ENCODE results near the gene OSBPL3.

The OSBPL3 gene

GRCh38 chr7:24778543-24779282 lies 201.3 kb downstream of the OSBPL3 start:
- TF ChIP-seq REST (IDR thresholded peaks at IDR 0.05; ENCODE audit: low read depth) = no peak
- no peak for TF ChIP-seq EP300 (IDR thresholded peaks at IDR 0.05; ENCODE audit: borderline replicate concordance)
- no peak for TF ChIP-seq TAF1 (IDR thresholded peaks at IDR 0.05; ENCODE audit: low read depth)
- no peak for TF ChIP-seq NFIC (IDR thresholded peaks at IDR 0.05)
- no peak for TF ChIP-seq YY1 (IDR thresholded peaks at IDR 0.05; ENCODE audit: low read depth)
- no peak for TF ChIP-seq TEAD4 (IDR thresholded peaks at IDR 0.05)
- no peak for TF ChIP-seq ZBTB7A (IDR thresholded peaks at IDR 0.05; ENCODE audit: low read depth)
- TF ChIP-seq CREB1 (IDR thresholded peaks at IDR 0.05; ENCODE audit: low read depth) = no peak
- TF ChIP-seq, protein P1, sequence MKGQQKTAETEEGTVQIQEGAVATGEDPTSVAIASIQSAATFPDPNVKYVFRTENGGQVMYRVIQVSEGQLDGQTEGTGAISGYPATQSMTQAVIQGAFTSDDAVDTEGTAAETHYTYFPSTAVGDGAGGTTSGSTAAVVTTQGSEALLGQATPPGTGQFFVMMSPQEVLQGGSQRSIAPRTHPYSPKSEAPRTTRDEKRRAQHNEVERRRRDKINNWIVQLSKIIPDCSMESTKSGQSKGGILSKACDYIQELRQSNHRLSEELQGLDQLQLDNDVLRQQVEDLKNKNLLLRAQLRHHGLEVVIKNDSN (IDR thresholded peaks at IDR 0.05) = no peak
- no peak for TF ChIP-seq CEBPB (IDR thresholded peaks at IDR 0.05)
- no peak for TF ChIP-seq MAX (IDR thresholded peaks at IDR 0.05)
- TF ChIP-seq TCF12 (IDR thresholded peaks at IDR 0.05; ENCODE audit: low read depth) = no peak
- TF ChIP-seq RAD21 (IDR thresholded peaks at IDR 0.05; ENCODE audit: low read depth) = no peak
- TF ChIP-seq FOXM1 (IDR thresholded peaks at IDR 0.05; ENCODE audit: borderline replicate concordance, low read depth) = no peak
- TF ChIP-seq EGR1 (IDR thresholded peaks at IDR 0.05) = no peak

DNA sequence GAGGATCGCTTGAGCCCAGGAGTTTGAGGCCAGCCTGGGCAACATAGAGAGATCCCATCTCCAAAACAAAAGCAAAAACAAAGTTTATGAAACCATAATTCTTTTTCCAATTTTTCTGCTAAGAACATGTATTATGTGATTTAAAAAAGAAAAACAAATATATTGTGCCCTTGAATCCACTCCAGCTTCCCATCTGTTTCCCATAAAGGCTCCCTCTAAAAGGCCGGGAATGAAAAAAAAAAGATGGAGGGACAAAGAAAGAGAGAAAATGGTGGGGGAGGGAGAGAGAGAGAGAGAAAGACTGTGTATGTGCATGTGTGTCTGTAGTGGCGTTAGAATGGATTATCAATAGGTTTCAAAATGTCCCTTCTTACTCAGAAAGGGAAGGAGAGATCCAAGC lies 202.2 kb downstream of the OSBPL3 start:
- TF ChIP-seq, protein P1 (IDR thresholded peaks at IDR 0.05) = no peak
- TF ChIP-seq EGR1 (IDR thresholded peaks at IDR 0.05) = no peak
- no peak for TF ChIP-seq RAD21 (IDR thresholded peaks at IDR 0.05; ENCODE audit: low read depth)
- TF ChIP-seq TEAD4 (IDR thresholded peaks at IDR 0.05) = no peak
- TF ChIP-seq EP300 (IDR thresholded peaks at IDR 0.05; ENCODE audit: borderline replicate concordance) = no peak
- TF ChIP-seq NFIC (IDR thresholded peaks at IDR 0.05) = no peak
- no peak for TF ChIP-seq FOXM1 (IDR thresholded peaks at IDR 0.05; ENCODE audit: borderline replicate concordance, low read depth)
- TF ChIP-seq CREB1 (IDR thresholded peaks at IDR 0.05; ENCODE audit: low read depth) = no peak

GRCh38 chr7:24773646-24774045 lies 206.3 kb downstream of the OSBPL3 start:
- no peak for TF ChIP-seq ZBTB7A (IDR thresholded peaks at IDR 0.05; ENCODE audit: low read depth)
- TF ChIP-seq, protein P1 (IDR thresholded peaks at IDR 0.05) = no peak

- TF ChIP-seq EGR1 (IDR thresholded peaks at IDR 0.05) (no peak), TEAD4 (IDR thresholded peaks at IDR 0.05) (no peak), REST (IDR thresholded peaks at IDR 0.05; ENCODE audit: low read depth) (no peak), TCF12 (IDR thresholded peaks at IDR 0.05; ENCODE audit: low read depth) (no peak), TAF1 (IDR thresholded peaks at IDR 0.05; ENCODE audit: low read depth) (no peak), FOXM1 (IDR thresholded peaks at IDR 0.05; ENCODE audit: borderline replicate concordance, low read depth) (no peak), CEBPB (IDR thresholded peaks at IDR 0.05) (no peak), ZBTB7A (IDR thresholded peaks at IDR 0.05; ENCODE audit: low read depth) (no peak), MAX (IDR thresholded peaks at IDR 0.05) (no peak)
- TF ChIP-seq, protein P1 (IDR thresholded peaks at IDR 0.05) = no peak
These were observed 210.1 kb downstream of the OSBPL3 start for GRCh38 chr7:24769851-24770250.

GRCh38 chr7:24769014-24769830 lies 210.8 kb downstream of the OSBPL3 start:
- TF ChIP-seq REST (IDR thresholded peaks at IDR 0.05; ENCODE audit: low read depth) = no peak
- TF ChIP-seq EP300 (IDR thresholded peaks at IDR 0.05; ENCODE audit: borderline replicate concordance) = no peak
- TF ChIP-seq TEAD4 (IDR thresholded peaks at IDR 0.05) = no peak
- no peak for TF ChIP-seq YY1 (IDR thresholded peaks at IDR 0.05; ENCODE audit: low read depth)
- TF ChIP-seq ZBTB7A (IDR thresholded peaks at IDR 0.05; ENCODE audit: low read depth) = no peak
- TF ChIP-seq NFIC (IDR thresholded peaks at IDR 0.05) = no peak
